Kasumi-1 (cell line): ENCODE measurements around the gene ZNF768.
"Not testable (repeated sequence)": the region's sequence is repeated elsewhere in the genome, so short reads cannot be mapped to it uniquely, and the experiment has no call there.

Experiments used
- DNase-seq, 2 experiments: peaks; one replicate each; lab custom pipeline; 2025; lab: John Stamatoyannopoulos, UW

Gene ZNF768

GRCh38 chr16:30533146-30533522 is 6.8 kb upstream of the ZNF768 start:
- no peak for DNase-seq

- no peak for DNase-seq
Observed at GRCh38 chr16:30532285-30533145, 6.1 kb upstream of the ZNF768 start.

GRCh38 chr16:30530163-30531037 is 4.0 kb upstream of the ZNF768 start:
- no peak for DNase-seq

GRCh38 chr16:30528799-30529457 is 2.6 kb upstream of the ZNF768 start:
- DNase-seq = no peak

- peak; percentile 36 to 47 for DNase-seq
Observed at GRCh38 chr16:30527635-30528178, 1.3 kb upstream of the ZNF768 start.

- DNase-seq = peak; percentile 84 to 86
Observed at GRCh38 chr16:30526823-30527634, 663 bp upstream of the ZNF768 start.

- peak in 1 of 2 experiments; percentile 25 for DNase-seq
Observed at GRCh38 chr16:30525844-30526136, 576 bp downstream of the ZNF768 start.

GRCh38 chr16:30524575-30525568 is 1.5 kb downstream of the ZNF768 start:
- DNase-seq = no peak

- no peak for DNase-seq
Observed at GRCh38 chr16:30523768-30524574, 2.4 kb downstream of the ZNF768 start.

GRCh38 chr16:30522702-30523463 is 3.5 kb downstream of the ZNF768 start:
- not testable (repeated sequence) for DNase-seq

- no peak for DNase-seq
Observed at GRCh38 chr16:30521873-30522641, 4.3 kb downstream of the ZNF768 start.

GRCh38 chr16:30521476-30521872 is 4.9 kb downstream of the ZNF768 start:
- DNase-seq = no peak

- no peak for DNase-seq
Observed at GRCh38 chr16:30519120-30520049, 7.0 kb downstream of the ZNF768 start.

- DNase-seq = no peak
Observed at GRCh38 chr16:30518552-30518951, 7.8 kb downstream of the ZNF768 start.

GRCh38 chr16:30515275-30515674 is 11.1 kb downstream of the ZNF768 start:
- no peak for DNase-seq

- DNase-seq = no peak
Observed at GRCh38 chr16:30511509-30511908, 14.9 kb downstream of the ZNF768 start.
